Activated naive CD8-positive, alpha-beta T cell treated with anti-CD3 and anti-CD28 coated beads, Interleukin-2, amount 10 ng/mL, durations not matched to agents 7 days and 5 days (primary cell): Measurements from ENCODE around the gene ZSWIM4. TPM values are rescaled to one million over a fixed set of nuclear protein-coding genes. Genes with fewer than 3 reads are reported as not detected.
"Not testable (repeated sequence)": the region's sequence is repeated elsewhere in the genome, so short reads cannot be mapped to it uniquely, and the experiment has no call there.

Experiments used
- ATAC-seq: fragments of 150-1000 bp; cut with Tn5 transposase; one replicate; pipeline ENCODE4 v1.10.0; 2021; ENCODE audit warnings: low read depth, moderate library complexity
- POLR2A ChIA-PET: fragments of 350-600 bp; sonication (Branson Sonifier 250); formaldehyde crosslinking; loops from one replicate; lab custom pipeline; 2021; ENCODE audit warnings: antibody characterized with exemption; lab: Charles Lee
- DNase-seq: peaks from one replicate; pipeline ENCODE4 v3.0.0; 2021
- H3K27ac Mint-ChIP-seq: one replicate; pipeline ENCODE4 v1.8.0; 2022; ENCODE audit warnings: mild to moderate bottlenecking, mixed read lengths
- H3K27me3 Mint-ChIP-seq: one replicate; pipeline ENCODE4 v1.8.0; 2022; ENCODE audit warnings: mild to moderate bottlenecking, moderate library complexity, mixed read lengths
- H3K36me3 Mint-ChIP-seq: one replicate; pipeline ENCODE4 v1.8.0; 2021; ENCODE audit warnings: mild to moderate bottlenecking, mixed read lengths
- H3K4me1 Mint-ChIP-seq: one replicate; pipeline ENCODE4 v1.8.0; 2021; ENCODE audit warnings: mixed read lengths
- H3K4me3 Mint-ChIP-seq: one replicate; pipeline ENCODE4 v1.8.0; 2022; ENCODE audit warnings: mild to moderate bottlenecking, moderate library complexity, mixed read lengths
- H3K9me3 Mint-ChIP-seq: one replicate; pipeline ENCODE4 v1.8.0; 2021; ENCODE audit warnings: mixed read lengths
- total RNA-seq, 2 experiments: library from RNA; stranded (reverse); gene quantifications; one replicate each; pipeline ENCODE4 v1.2.3, GENCODE V29; 2021

The ZSWIM4 gene
- total RNA-seq, 2 experiments from 2014 or later: 9.6 to 9.9 TPM

DNA sequence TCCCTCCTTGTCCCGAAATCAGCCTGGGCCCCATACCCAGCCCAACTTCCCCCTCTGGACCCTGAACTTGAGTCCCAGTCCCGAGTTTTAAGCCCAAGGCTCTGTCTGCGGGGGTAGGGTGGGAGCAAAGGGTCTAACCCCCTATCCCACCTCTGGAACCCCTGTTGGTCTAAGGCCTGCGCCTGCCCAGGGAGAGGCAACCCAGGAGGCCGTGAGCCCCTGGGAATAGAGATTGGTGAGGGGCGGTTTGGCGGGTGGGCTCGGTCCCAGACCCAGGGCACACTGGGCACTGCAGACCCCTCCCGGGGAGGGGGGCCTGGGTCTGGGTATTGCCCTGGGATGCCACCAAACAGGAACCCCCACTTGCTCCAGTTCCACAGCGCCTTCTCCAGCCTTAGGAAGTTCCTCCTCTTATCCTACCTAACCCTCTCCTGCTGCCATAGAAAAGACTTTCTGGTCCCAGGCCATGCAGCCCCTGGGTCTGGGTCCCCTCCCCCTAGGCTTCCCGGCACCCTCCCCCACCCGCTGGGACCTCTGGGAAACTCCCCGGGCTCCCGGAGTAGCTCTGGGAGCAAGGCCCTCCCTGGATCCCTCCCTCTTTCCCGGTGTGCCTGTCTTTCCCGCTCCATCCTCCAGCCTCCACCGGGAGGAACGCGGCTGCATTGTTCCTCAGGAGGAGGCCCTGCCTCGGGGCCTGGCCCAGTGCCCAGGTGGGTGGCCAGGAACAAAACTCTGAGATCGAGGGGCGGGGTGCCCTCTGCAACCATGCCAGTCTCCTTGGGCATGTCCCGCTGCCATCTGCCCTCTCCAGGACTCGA, 48.1 kb downstream of the ZSWIM4 start:
- H3K36me3 Mint-ChIP-seq: peaks cover 14% of the 10 kb centered on the region
- peak overlapping the region; percentile 96 for H3K27ac Mint-ChIP-seq
- H3K27me3 Mint-ChIP-seq: no peaks in the 10 kb centered on the region
- POLR2A ChIA-PET: no interaction called here
- peaks cover 36% of the 10 kb centered on the region for H3K4me1 Mint-ChIP-seq
- DNase-seq (no peak), ATAC-seq (no peak)
- H3K4me3 Mint-ChIP-seq: peak overlapping the region; percentile 92
- H3K9me3 Mint-ChIP-seq: no peaks in the 10 kb centered on the region

DNA sequence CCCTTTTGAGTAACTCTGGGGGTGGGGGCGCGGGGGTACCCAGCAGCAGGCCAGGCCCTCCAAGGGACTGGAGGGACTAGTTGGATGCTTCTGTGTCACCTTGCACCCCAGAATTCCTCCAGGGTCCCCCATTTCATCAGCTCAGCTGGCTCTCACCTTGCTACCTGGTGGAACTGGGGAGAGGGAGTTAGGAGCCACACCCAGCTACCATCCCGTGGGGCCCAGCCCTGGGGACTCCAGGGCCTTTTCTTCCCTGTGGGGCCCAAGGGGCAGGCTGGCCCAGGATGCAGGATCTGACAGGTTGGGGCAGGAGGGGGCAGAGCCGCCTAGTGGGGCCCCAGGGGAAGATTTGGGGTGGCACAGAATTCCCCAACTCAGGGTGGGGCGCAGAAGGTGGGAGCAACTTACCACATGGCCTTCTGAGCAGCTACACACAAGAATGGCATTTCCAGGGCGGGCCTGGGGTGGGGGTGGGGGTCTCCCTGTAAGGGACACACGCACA, 48.9 kb downstream of the ZSWIM4 start:
- Mint-ChIP-seq H3K36me3 (peaks cover 13% of the 10 kb centered on the region), H3K27me3 (no peaks in the 10 kb centered on the region), H3K4me3 (peak overlapping the region; percentile 25), H3K27ac (peak overlapping the region; percentile 61), H3K4me1 (peaks cover 34% of the 10 kb centered on the region), H3K9me3 (no peaks in the 10 kb centered on the region)
- DNase-seq (no peak), ATAC-seq (no peak)
- POLR2A ChIA-PET: no interaction called here

DNA sequence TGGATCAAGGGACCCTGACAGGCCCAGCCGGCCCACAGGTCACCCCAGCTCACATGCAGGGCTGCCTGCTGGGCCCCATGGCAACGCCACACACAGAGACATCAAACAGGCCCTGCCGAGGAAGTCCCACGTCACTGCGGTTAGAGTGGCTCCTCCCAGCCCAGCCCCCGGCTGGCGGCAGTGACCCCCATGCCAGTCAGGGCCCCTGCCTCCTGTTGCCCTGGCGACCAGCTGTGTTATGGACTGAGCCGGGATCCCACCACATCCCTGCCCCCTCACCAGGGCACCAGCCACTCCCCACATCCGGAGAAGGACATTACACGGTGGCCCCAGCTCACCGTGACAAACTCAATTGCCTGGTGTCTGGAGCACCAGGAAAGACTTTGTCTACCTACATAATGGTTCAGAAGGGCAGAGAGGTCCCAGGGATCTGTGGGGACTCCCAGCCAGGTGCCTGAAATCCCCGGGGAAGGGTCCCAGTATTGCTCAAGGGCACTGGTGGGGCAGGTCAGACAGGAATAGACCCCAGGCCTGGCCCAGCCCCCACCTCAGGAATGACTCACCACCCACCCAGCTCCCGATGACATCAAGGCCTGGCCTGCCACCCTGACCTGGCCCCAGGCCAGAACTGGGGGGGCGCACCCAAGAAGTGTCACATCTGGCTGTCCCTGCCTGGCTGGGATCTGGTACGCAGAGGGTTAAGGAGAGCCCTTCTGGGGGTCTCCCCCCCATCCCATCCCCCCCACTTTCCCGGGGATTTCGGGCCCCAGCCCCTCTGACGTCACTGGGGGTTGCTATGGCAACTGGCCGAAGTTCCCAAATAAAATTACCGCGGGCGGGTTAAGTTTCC, 51.5 kb downstream of the ZSWIM4 start:
- H3K4me1 Mint-ChIP-seq: peaks cover 35% of the 10 kb centered on the region
- POLR2A ChIA-PET: interaction anchor here (0.5 to 9.8 kb wide), 20 partner anchors 9 to 1586 kb away, joined by 3 to 203 read pairs (median 4); partner anchors contain the start of genes C19orf53, DCAF15, MRI1 and ZSWIM4
- no peaks in the 10 kb centered on the region for H3K27me3 Mint-ChIP-seq
- peak; percentile 93 for DNase-seq
- peak overlapping the region; percentile 96 for H3K27ac Mint-ChIP-seq
- H3K9me3 Mint-ChIP-seq: no peaks in the 10 kb centered on the region
- H3K4me3 Mint-ChIP-seq: peak overlapping the region; percentile 78
- ATAC-seq: peak; percentile 53
- peaks cover 3% of the 10 kb centered on the region for H3K36me3 Mint-ChIP-seq

DNA sequence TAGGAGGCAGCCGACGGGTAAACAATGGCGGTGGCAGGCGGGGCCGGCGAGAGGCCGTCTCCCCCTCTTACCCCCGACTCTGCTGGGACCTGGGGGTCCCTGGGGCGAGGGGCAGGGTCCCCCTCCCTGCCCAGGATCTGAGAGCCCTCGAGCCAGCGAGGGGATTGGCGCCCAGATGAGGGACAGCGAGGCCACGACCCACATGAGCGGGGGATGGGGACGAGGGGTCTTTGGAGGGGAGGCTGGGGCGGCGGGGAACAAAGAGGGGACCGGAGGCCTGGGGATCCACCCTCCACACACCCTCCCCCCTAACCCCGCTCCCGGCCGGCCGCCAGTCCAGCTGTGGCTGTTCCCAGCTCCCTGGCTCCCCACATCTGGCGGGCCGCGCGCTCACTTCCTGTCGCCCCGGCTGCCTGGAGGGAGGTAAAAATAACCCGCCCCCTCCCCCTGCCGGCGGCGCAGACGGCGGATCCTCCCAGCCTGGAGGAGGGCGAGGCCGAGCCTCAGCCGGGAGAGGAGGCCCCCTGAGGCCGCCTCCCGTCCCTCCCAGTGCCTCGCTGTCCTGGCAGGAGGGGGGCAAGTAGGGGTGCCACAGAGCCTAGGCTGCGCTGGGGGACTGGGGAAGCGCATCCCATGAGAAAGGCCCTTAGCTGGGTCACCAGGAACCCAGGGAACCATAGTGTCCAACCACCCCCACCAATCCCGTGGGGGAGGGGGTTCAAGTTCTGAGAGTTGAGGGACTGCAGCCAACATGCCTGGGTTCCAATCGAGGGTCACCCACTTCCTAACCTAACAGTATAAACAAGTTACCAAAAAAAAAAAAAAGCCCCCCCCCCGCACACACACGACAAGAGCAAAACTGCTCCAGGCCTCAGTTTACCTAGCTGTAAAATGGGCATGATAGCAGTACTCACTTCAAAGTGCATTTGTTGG, 52.4 kb downstream of the ZSWIM4 start:
- peak; percentile 84 for DNase-seq
- POLR2A ChIA-PET: interaction anchor here (0.6 to 9.8 kb wide), 15 partner anchors 8 to 1585 kb away, joined by 3 to 203 read pairs (median 3); partner anchors contain the start of genes DCAF15, MRI1 and ZSWIM4
- peak overlapping the region; percentile 96 for H3K27ac Mint-ChIP-seq
- H3K4me1 Mint-ChIP-seq: peaks cover 35% of the 10 kb centered on the region
- H3K27me3 Mint-ChIP-seq: no peaks in the 10 kb centered on the region
- peak; percentile 27 for ATAC-seq
- H3K9me3 Mint-ChIP-seq: no peaks in the 10 kb centered on the region
- H3K4me3 Mint-ChIP-seq: peak overlapping the region; percentile 78
- H3K36me3 Mint-ChIP-seq: no peaks in the 10 kb centered on the region

DNA sequence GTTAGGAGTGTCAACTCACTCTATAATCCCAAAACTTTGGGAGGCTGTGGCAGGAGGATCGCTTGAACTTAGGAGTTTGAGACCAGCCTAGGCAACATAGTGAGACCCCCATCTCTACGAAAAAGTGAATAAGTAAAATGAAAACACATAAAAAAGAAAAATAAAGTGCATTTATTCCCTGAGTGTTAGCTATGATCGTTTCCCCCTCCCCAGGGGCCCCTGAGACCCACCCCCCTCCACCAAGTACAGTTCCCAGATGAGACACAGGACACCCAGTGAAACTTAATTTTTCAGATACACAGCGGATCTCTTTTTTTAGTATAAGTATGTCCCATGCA, 53.1 kb downstream of the ZSWIM4 start:
- no peaks in the 10 kb centered on the region for H3K9me3 Mint-ChIP-seq
- H3K27me3 Mint-ChIP-seq: no peaks in the 10 kb centered on the region
- DNase-seq: no peak
- no peaks in the 10 kb centered on the region for H3K36me3 Mint-ChIP-seq
- H3K4me3 Mint-ChIP-seq: no peak overlapping the region
- POLR2A ChIA-PET: interaction anchor here (0.8 to 9.8 kb wide), 4 partner anchors 8 to 13 kb away, joined by 3 to 203 read pairs (median 24); no protein-coding TSS in a partner anchor
- H3K4me1 Mint-ChIP-seq: peaks cover 34% of the 10 kb centered on the region
- H3K27ac Mint-ChIP-seq: peak overlapping the region; percentile 38
- no peak for ATAC-seq

GRCh38 chr19:13848798-13849676, 53.8 kb downstream of the ZSWIM4 start:
- H3K36me3 Mint-ChIP-seq: no peaks in the 10 kb centered on the region
- POLR2A ChIA-PET: interaction anchor here (3.3 to 9.8 kb wide), 2 partner anchors 13 kb away, joined by 20 to 203 read pairs; no protein-coding TSS in a partner anchor
- ATAC-seq (no peak), DNase-seq (no peak)
- peak overlapping the region; percentile 61 for H3K4me3 Mint-ChIP-seq
- H3K4me1 Mint-ChIP-seq: peaks cover 32% of the 10 kb centered on the region
- no peaks in the 10 kb centered on the region for H3K9me3 Mint-ChIP-seq
- peak overlapping the region; percentile 81 for H3K27ac Mint-ChIP-seq
- H3K27me3 Mint-ChIP-seq: no peaks in the 10 kb centered on the region

DNA sequence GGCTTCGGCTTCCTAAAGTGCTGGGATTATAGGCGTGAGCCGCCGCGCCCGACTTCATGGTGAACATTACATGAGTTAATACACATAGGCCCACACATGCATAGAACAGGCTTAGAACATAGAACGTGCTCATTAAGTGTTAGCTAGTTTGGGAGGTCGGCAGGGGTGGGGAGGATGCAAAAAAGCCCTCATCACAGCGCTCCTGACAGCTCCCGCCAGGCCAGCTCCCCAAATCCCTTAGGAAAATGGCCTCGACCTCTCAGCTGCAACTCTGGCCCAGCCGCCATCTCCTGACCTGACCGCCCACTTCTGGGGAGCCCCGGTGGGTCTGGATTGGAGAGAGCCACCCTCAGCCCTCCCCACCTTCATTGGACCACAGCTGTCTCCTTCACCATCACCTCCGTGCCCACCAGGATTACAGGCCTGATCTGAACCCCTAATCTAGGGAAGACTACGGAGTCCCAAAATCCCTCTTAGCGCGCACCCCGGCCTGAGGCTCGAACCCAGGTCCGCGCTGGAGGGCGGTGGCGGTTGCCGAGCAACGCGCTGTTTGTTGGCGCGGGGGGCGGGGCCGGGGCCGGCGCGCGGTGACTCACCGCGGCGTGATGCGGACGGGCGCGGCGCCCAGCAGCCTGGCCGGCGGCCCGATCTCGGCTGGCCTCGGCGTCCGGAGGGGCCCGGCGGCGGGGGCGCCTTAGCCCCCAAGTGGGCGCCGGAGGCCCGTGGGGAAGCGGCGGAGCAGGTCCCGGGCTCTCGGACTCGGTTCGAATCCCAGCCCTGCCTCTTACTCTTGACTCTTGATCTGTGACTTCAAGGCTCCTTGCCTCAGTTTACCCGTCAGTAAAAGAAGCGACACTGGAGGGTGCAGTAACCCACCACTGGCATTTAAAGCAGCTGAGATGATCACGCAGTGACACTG, 55.0 kb downstream of the ZSWIM4 start:
- Mint-ChIP-seq H3K27me3 (peaks cover 3% of the 10 kb centered on the region), H3K36me3 (no peaks in the 10 kb centered on the region), H3K4me1 (peaks cover 24% of the 10 kb centered on the region), H3K4me3 (peak overlapping the region; percentile 42), H3K9me3 (no peaks in the 10 kb centered on the region), H3K27ac (peak overlapping the region; percentile 70)
- DNase-seq (peak; percentile 81), ATAC-seq (no peak)
- POLR2A ChIA-PET: interaction anchor here (3.3 to 9.8 kb wide), 2 partner anchors 12 to 14 kb away, joined by 20 to 203 read pairs; no protein-coding TSS in a partner anchor

- H3K36me3 Mint-ChIP-seq: no peaks in the 10 kb centered on the region
- POLR2A ChIA-PET: interaction anchor here (3.3 to 9.8 kb wide), 2 partner anchors 11 to 15 kb away, joined by 20 to 203 read pairs; no protein-coding TSS in a partner anchor
- peaks cover 3% of the 10 kb centered on the region for H3K27me3 Mint-ChIP-seq
- no peak for DNase-seq
- peak overlapping the region; percentile 70 for H3K27ac Mint-ChIP-seq
- peaks cover 18% of the 10 kb centered on the region for H3K4me1 Mint-ChIP-seq
- no peak for ATAC-seq
- H3K4me3 Mint-ChIP-seq: peak overlapping the region; percentile 42
- no peaks in the 10 kb centered on the region for H3K9me3 Mint-ChIP-seq
These were observed 55.9 kb downstream of the ZSWIM4 start for GRCh38 chr19:13850910-13851733.

GRCh38 chr19:13851734-13852114, 56.5 kb downstream of the ZSWIM4 start:
- not testable (repeated sequence) for H3K9me3 Mint-ChIP-seq, DNase-seq, H3K36me3 Mint-ChIP-seq, H3K4me3 Mint-ChIP-seq, H3K27me3 Mint-ChIP-seq, ATAC-seq, H3K27ac Mint-ChIP-seq
- POLR2A ChIA-PET: interaction anchor here (0.6 to 9.8 kb wide), 3 partner anchors 10 to 356 kb away, joined by 3 to 203 read pairs (median 20); no protein-coding TSS in a partner anchor
- peaks cover 12% of the 10 kb centered on the region for H3K4me1 Mint-ChIP-seq

DNA sequence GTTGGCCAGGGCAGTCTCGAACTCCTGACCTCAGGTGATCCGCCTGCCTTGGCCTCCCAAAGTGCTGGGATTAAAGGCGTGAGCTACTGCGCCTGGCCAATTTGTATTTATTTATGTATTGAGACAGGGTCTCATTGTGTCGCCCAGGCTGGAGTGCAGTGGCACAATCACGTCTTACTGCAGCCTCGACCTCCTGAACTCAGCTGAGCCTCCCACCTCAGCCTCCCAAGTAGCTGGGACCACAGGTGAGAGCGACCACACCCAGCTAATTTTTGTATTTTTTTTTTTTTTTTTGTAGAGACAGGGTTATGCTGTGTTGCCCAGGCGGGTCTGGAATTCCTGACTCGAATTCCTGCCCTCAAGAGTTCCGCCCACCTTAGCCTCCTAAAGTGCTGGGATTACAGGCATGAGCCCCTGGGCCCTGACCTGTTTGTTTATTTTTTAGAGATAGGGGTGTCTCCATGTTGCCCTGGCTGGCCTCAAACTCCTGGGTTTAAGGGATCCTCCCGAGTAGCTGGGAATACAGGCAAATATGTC, 57.0 kb downstream of the ZSWIM4 start:
- ATAC-seq, DNase-seq, H3K4me3 Mint-ChIP-seq, H3K36me3 Mint-ChIP-seq, H3K9me3 Mint-ChIP-seq, H3K27me3 Mint-ChIP-seq, H3K27ac Mint-ChIP-seq: not testable (repeated sequence)
- POLR2A ChIA-PET: interaction anchor here (0.6 to 9.8 kb wide), 3 partner anchors 9 to 355 kb away, joined by 3 to 203 read pairs (median 10); no protein-coding TSS in a partner anchor
- peaks cover 11% of the 10 kb centered on the region for H3K4me1 Mint-ChIP-seq
